Measurements from ENCODE around the gene MYO16.

DNA sequence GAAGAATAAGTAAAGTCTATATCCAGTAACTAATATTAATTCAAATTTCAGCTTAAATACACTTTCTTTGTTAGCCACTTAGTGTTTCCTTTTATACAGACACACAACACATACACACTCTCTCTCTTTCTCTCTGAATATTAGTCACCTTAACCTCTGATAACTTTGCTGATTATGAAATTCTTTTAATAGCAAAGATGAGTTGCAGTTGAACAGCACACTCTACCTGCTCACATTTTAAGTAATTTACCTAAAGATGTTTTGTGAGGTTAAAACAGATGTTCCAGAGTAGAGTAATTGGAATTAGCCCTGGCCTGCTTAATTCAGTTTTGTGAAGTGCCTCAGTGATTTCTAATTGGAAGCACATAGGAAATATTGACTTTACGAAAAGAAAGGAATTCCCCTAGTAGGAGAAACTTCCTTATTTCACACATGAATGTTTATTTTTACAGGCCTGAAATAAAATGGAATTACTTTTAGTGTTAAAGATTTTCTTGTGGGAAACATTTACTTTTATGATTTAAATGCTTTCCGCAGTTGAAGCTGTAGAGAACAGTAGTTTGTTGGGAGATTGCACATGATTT lies 184.3 kb downstream of the MYO16 start:
- TF ChIP-seq CTCF (IDR thresholded peaks at IDR 0.05) (no peak), POLR2A (IDR thresholded peaks at IDR 0.05) (no peak)
